GM23338 (cell line): ENCODE results near the gene FBN3. TPM values are rescaled to one million over a fixed set of nuclear protein-coding genes. Genes with fewer than 3 reads are reported as not detected.

Experiments used
- ATAC-seq: fragments of 200-7000 bp; cut with Tn5 transposase; 3 replicates; pipeline ENCODE4 v1.9.1; 2020
- DNase-seq: peaks from one replicate; pipeline ENCODE4 v3.0.0-alpha.2; 2015; ENCODE audit warnings: low spot score
- H2AFZ ChIP-seq: fragments of 200-600 bp; sonication (generic); 2 replicates; pipeline ENCODE4 v1.8.0; 2016; ENCODE audit warnings: antibody characterized with exemption, mild to moderate bottlenecking, moderate library complexity
- H3F3A ChIP-seq: fragments of 200-600 bp; sonication (generic); replicated peaks from 2 replicates; pipeline ENCODE4 v1.8.0; 2017; ENCODE audit warnings: antibody characterized with exemption, mixed run types, low read depth
- H3K27ac ChIP-seq: fragments of 200-600 bp; sonication (generic); 2 replicates; pipeline ENCODE4 v1.6.1; 2016; ENCODE audit warnings: low read depth
- H3K27me3 ChIP-seq: fragments of 200-600 bp; sonication (generic); 2 replicates; pipeline ENCODE4 v1.8.0; 2016; ENCODE audit warnings: mild to moderate bottlenecking, mixed run types, moderate library complexity; ENCODE audit not compliant: insufficient read depth
- H3K36me3 ChIP-seq: fragments of 200-600 bp; sonication (generic); 2 replicates; pipeline ENCODE4 v1.8.0; 2016; ENCODE audit warnings: mild to moderate bottlenecking; ENCODE audit not compliant: insufficient read depth
- H3K4me1 ChIP-seq: fragments of 200-600 bp; sonication (generic); 2 replicates; pipeline ENCODE4 v1.8.0; 2016; ENCODE audit warnings: mild to moderate bottlenecking, moderate library complexity; ENCODE audit not compliant: insufficient read depth
- H3K4me2 ChIP-seq: fragments of 200-600 bp; sonication (generic); 2 replicates; pipeline ENCODE4 v1.7.1; 2017; ENCODE audit warnings: mixed run types
- H3K4me3 ChIP-seq: fragments of 200-600 bp; sonication (generic); 2 replicates; pipeline ENCODE4 v1.6.1; 2016; ENCODE audit warnings: mixed run types
- H3K79me2 ChIP-seq: fragments of 200-600 bp; sonication (generic); replicated peaks from 2 replicates; pipeline ENCODE4 v1.8.0; 2017; ENCODE audit warnings: mild to moderate bottlenecking; ENCODE audit not compliant: insufficient read depth
- H3K9me2 ChIP-seq: fragments of 200-600 bp; sonication (generic); 2 replicates; pipeline ENCODE4 v1.8.0; 2017; ENCODE audit not compliant: insufficient read depth
- H4K20me1 ChIP-seq: fragments of 200-600 bp; sonication (generic); replicated peaks from 2 replicates; pipeline ENCODE4 v1.8.0; 2017; ENCODE audit warnings: mild to moderate bottlenecking; ENCODE audit not compliant: insufficient read depth
- H3K27ac Mint-ChIP-seq: 2 replicates; pipeline ENCODE4 v1.8.0; 2020; ENCODE audit warnings: inconsistent platforms, mild to moderate bottlenecking, moderate library complexity, mixed read lengths
- H3K27me3 Mint-ChIP-seq: 3 replicates; pipeline ENCODE4 v1.8.0; 2022; ENCODE audit warnings: low read depth, mild to moderate bottlenecking, moderate library complexity, mixed read lengths, inconsistent platforms; ENCODE audit not compliant: insufficient read depth, poor library complexity
- H3K36me3 Mint-ChIP-seq: 3 replicates; pipeline ENCODE4 v1.8.0; 2021; ENCODE audit warnings: low read depth, mild to moderate bottlenecking, inconsistent platforms, moderate library complexity, mixed read lengths
- H3K4me1 Mint-ChIP-seq: 3 replicates; pipeline ENCODE4 v1.8.0; 2020; ENCODE audit warnings: mild to moderate bottlenecking, inconsistent platforms, mixed read lengths
- H3K4me3 Mint-ChIP-seq: 3 replicates; pipeline ENCODE4 v1.8.0; 2021; ENCODE audit warnings: moderate library complexity, mild to moderate bottlenecking, inconsistent platforms, mixed read lengths
- H3K9me3 Mint-ChIP-seq: 3 replicates; pipeline ENCODE4 v1.8.0; 2020; ENCODE audit warnings: moderate library complexity, mild to moderate bottlenecking, inconsistent platforms, mixed read lengths
- CREB1 ChIP-seq: fragments of 250-450 bp; sonication (Bioruptor Pico); IDR thresholded peaks from 2 replicates; pipeline ENCODE4 v1.5.0; 2020; ENCODE audit warnings: low read depth, mild to moderate bottlenecking, moderate library complexity
- EZH2 ChIP-seq: fragments of 200-600 bp; sonication (generic); IDR thresholded peaks from one replicate; pipeline ENCODE4 v1.8.0; 2017; ENCODE audit warnings: antibody characterized with exemption, mild to moderate bottlenecking, low read depth; ENCODE audit not compliant: unreplicated experiment
- EZH2phosphoT487 ChIP-seq: fragments of 200-600 bp; sonication (generic); IDR thresholded peaks from one replicate; pipeline ENCODE4 v1.8.1; 2018; ENCODE audit warnings: antibody characterized with exemption; ENCODE audit not compliant: unreplicated experiment
- JUNB ChIP-seq: IDR thresholded peaks from one replicate; pipeline ENCODE4 v1.6.1; 2016; ENCODE audit warnings: antibody characterized with exemption; ENCODE audit not compliant: unreplicated experiment
- NANOG ChIP-seq: IDR thresholded peaks from 2 replicates; pipeline ENCODE4 v1.6.1; 2016; ENCODE audit warnings: antibody characterized with exemption, borderline replicate concordance
- POLR2AphosphoS5 ChIP-seq: IDR thresholded peaks from 2 replicates; pipeline ENCODE4 v1.6.1; 2016; ENCODE audit warnings: antibody characterized with exemption, low read depth
- REST ChIP-seq: IDR thresholded peaks from one replicate; pipeline ENCODE4 v1.6.1; 2018; ENCODE audit warnings: antibody characterized with exemption; ENCODE audit not compliant: unreplicated experiment
- STAT1 ChIP-seq: IDR thresholded peaks from one replicate; pipeline ENCODE4 v1.6.1; 2016; ENCODE audit warnings: antibody characterized with exemption; ENCODE audit not compliant: unreplicated experiment
- ZNF114 ChIP-seq: fragments of 250-450 bp; sonication (Bioruptor Pico); IDR thresholded peaks from 2 replicates; pipeline ENCODE4 v1.5.0; 2020; ENCODE audit warnings: mild to moderate bottlenecking, moderate library complexity
- ZNF331 ChIP-seq: fragments of 250-450 bp; sonication (Bioruptor Pico); IDR thresholded peaks from 2 replicates; pipeline ENCODE4 v1.5.0; 2020; ENCODE audit warnings: low read depth, mild to moderate bottlenecking, moderate library complexity
- polyA plus RNA-seq: library from polyadenylated mRNA; unstranded; fragments of >200 nt; fragmentation: Nextera tagmentation; extraction: Ambion mirVana; gene quantifications from 2 replicates; pipeline ENCODE4 v1.2.1, GENCODE V29; 2016
- total RNA-seq: library from RNA; depleted of rRNA; stranded (reverse); fragments of >200 nt; shearing (Covaris generic); gene quantifications from 2 replicates; pipeline ENCODE4 v1.2.3, GENCODE V29; 2014
- TF ChIP-seq, protein P1 (sequence below), 2 experiments: fragments of 200-600 bp in 1 of 2; sonication (generic) in 1 of 2; conservative IDR thresholded peaks; 2 replicates each; pipeline versions ENCODE4 v1.5.1 to v1.6.1; 2016 to 2017; ENCODE audit warnings: antibody characterized with exemption in 2 of 2, low read depth in 2 of 2, mild to moderate bottlenecking in 2 of 2, moderate library complexity in 1 of 2
- TF ChIP-seq, protein P2 (sequence below): fragments of 250-450 bp; sonication (Bioruptor Pico); IDR thresholded peaks from 2 replicates; pipeline ENCODE4 v1.5.0; 2020; ENCODE audit warnings: mild to moderate bottlenecking, moderate library complexity
- TF ChIP-seq, protein P3 (sequence below): IDR thresholded peaks from 2 replicates; pipeline ENCODE4 v1.6.1; 2016; ENCODE audit warnings: antibody characterized with exemption

The FBN3 gene
- total and polyA plus RNA-seq, 2 experiments from 2014 or later = 8.5 to 54.5 TPM

DNA sequence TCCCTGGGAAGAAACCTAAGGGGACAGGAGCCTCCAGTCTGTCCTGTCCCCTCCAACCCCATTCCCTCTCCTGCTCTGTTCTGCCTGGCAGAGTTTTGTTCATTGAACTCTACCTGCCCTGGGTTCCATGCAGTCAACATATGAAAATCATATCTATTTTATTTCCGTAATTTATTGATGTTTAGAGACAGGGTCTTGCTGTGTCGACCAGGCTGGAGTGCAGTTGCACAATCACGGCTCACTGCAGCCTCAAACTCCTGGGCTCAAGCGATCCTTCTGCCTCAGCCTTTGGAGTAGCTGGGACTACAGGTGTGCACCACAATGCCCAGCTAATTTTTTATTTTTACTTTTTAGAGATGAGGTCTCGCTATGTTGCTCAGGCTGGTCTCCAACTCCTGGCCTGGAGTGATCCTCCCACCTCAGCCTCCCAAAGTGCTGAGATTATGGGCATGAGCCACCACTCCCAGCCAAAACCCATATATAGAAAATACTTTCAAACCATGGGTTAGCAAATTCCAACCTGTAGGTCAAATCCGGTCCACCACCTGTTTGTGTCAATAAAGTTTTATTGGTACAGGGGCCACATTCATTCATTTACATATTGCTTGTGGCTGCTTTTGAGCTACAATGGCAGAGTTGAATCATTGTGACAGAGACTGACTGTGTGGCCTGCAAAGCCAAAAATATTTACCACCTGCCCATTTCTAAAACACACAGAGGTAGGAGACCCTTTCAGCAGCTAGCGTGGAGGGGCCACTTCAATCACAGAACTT lies 39.3 kb downstream of the FBN3 start:
- no peaks in the 10 kb centered on the region for H3K4me1 ChIP-seq
- H3K9me2 ChIP-seq = 0 out of 2 replicates have a peak, but pooled peaks cover 5% of the 10 kb centered on the region
- H3K27ac ChIP-seq = no peak overlapping the region
- TF ChIP-seq NANOG (no peak), REST (no peak), POLR2AphosphoS5 (no peak), JUNB (no peak), STAT1 (no peak), CREB1 (CRISPR knock-in tag) (no peak), EZH2phosphoT487 (no peak), EZH2 (no peak), ZNF331 (CRISPR knock-in tag) (no peak), ZNF114 (CRISPR knock-in tag) (no peak)
- TF ChIP-seq, protein P1, sequence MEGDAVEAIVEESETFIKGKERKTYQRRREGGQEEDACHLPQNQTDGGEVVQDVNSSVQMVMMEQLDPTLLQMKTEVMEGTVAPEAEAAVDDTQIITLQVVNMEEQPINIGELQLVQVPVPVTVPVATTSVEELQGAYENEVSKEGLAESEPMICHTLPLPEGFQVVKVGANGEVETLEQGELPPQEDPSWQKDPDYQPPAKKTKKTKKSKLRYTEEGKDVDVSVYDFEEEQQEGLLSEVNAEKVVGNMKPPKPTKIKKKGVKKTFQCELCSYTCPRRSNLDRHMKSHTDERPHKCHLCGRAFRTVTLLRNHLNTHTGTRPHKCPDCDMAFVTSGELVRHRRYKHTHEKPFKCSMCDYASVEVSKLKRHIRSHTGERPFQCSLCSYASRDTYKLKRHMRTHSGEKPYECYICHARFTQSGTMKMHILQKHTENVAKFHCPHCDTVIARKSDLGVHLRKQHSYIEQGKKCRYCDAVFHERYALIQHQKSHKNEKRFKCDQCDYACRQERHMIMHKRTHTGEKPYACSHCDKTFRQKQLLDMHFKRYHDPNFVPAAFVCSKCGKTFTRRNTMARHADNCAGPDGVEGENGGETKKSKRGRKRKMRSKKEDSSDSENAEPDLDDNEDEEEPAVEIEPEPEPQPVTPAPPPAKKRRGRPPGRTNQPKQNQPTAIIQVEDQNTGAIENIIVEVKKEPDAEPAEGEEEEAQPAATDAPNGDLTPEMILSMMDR (conservative IDR thresholded peaks at IDR 0.05; ENCODE audit: low read depth in 2 of 2) = no peak
- TF ChIP-seq, protein P2, sequence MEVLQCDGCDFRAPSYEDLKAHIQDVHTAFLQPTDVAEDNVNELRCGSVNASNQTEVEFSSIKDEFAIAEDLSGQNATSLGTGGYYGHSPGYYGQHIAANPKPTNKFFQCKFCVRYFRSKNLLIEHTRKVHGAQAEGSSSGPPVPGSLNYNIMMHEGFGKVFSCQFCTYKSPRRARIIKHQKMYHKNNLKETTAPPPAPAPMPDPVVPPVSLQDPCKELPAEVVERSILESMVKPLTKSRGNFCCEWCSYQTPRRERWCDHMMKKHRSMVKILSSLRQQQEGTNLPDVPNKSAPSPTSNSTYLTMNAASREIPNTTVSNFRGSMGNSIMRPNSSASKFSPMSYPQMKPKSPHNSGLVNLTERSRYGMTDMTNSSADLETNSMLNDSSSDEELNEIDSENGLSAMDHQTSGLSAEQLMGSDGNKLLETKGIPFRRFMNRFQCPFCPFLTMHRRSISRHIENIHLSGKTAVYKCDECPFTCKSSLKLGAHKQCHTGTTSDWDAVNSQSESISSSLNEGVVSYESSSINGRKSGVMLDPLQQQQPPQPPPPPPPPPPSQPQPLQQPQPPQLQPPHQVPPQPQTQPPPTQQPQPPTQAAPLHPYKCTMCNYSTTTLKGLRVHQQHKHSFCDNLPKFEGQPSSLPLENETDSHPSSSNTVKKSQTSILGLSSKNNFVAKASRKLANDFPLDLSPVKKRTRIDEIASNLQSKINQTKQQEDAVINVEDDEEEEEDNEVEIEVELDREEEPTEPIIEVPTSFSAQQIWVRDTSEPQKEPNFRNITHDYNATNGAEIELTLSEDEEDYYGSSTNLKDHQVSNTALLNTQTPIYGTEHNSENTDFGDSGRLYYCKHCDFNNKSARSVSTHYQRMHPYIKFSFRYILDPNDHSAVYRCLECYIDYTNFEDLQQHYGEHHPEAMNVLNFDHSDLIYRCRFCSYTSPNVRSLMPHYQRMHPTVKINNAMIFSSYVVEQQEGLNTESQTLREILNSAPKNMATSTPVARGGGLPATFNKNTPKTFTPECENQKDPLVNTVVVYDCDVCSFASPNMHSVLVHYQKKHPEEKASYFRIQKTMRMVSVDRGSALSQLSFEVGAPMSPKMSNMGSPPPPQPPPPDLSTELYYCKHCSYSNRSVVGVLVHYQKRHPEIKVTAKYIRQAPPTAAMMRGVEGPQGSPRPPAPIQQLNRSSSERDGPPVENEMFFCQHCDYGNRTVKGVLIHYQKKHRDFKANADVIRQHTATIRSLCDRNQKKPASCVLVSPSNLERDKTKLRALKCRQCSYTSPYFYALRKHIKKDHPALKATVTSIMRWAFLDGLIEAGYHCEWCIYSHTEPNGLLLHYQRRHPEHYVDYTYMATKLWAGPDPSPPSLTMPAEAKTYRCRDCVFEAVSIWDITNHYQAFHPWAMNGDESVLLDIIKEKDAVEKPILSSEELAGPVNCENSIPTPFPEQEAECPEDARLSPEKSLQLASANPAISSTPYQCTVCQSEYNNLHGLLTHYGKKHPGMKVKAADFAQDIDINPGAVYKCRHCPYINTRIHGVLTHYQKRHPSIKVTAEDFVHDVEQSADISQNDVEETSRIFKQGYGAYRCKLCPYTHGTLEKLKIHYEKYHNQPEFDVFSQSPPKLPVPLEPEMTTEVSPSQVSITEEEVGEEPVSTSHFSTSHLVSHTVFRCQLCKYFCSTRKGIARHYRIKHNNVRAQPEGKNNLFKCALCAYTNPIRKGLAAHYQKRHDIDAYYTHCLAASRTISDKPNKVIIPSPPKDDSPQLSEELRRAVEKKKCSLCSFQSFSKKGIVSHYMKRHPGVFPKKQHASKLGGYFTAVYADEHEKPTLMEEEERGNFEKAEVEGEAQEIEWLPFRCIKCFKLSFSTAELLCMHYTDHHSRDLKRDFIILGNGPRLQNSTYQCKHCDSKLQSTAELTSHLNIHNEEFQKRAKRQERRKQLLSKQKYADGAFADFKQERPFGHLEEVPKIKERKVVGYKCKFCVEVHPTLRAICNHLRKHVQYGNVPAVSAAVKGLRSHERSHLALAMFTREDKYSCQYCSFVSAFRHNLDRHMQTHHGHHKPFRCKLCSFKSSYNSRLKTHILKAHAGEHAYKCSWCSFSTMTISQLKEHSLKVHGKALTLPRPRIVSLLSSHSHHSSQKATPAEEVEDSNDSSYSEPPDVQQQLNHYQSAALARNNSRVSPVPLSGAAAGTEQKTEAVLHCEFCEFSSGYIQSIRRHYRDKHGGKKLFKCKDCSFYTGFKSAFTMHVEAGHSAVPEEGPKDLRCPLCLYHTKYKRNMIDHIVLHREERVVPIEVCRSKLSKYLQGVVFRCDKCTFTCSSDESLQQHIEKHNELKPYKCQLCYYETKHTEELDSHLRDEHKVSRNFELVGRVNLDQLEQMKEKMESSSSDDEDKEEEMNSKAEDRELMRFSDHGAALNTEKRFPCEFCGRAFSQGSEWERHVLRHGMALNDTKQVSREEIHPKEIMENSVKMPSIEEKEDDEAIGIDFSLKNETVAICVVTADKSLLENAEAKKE = no peak
- TF ChIP-seq, protein P3, sequence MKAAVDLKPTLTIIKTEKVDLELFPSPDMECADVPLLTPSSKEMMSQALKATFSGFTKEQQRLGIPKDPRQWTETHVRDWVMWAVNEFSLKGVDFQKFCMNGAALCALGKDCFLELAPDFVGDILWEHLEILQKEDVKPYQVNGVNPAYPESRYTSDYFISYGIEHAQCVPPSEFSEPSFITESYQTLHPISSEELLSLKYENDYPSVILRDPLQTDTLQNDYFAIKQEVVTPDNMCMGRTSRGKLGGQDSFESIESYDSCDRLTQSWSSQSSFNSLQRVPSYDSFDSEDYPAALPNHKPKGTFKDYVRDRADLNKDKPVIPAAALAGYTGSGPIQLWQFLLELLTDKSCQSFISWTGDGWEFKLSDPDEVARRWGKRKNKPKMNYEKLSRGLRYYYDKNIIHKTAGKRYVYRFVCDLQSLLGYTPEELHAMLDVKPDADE = no peak
- H3F3A ChIP-seq = 0 out of 2 replicates have a peak, but pooled peaks cover 2% of the 10 kb centered on the region
- Mint-ChIP-seq H3K27ac (no peak overlapping the region; the same call in 1 of the 2 replicates), H3K36me3 (peaks cover 47% of the 10 kb centered on the region), H3K4me1 (peaks cover 4% of the 10 kb centered on the region), H3K9me3 (no peaks in the 10 kb centered on the region), H3K27me3 (peaks cover 5% of the 10 kb centered on the region), H3K4me3 (no peak overlapping the region)
- no peak overlapping the region for H3K4me2 ChIP-seq
- no peak for ATAC-seq
- no peak overlapping the region for H3K4me3 ChIP-seq
- H4K20me1 ChIP-seq = no peaks in the 10 kb centered on the region
- H3K36me3 ChIP-seq = peaks cover 12% of the 10 kb centered on the region; the same call in 1 of the 2 replicates
- no peak for DNase-seq
- H3K79me2 ChIP-seq = no peaks in the 10 kb centered on the region
- H3K27me3 ChIP-seq = no peaks in the 10 kb centered on the region
- H2AFZ ChIP-seq = no peak overlapping the region
